ENCODE results near the gene STPG1.

DNA sequence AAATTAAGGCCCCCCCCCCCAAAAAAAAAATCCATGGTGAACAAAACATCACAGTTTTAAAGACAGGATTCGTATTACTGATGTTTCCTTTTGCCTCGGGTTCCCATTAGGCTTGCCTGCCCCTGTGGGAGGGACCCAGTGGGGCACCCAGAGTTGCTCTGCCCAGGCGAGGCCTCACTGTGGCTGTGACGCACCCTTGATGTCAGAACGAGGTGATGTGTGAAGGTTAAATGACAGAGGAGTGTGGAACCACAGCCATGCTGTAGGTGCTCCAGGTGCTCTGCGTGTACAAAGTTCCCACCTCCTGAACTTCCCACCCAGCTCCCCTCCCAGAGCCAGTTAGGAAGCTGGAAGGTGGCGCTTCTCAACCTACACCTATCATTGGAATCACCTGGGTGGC, 56.5 kb downstream of the STPG1 start:
- TF ChIP-seq KDM1A (IDR thresholded peaks at IDR 0.05; ENCODE audit: low read depth), result no peak
- TF ChIP-seq POLR2A (IDR thresholded peaks at IDR 0.05; ENCODE audit: low read length), result no peak
- TF ChIP-seq, protein P1, sequence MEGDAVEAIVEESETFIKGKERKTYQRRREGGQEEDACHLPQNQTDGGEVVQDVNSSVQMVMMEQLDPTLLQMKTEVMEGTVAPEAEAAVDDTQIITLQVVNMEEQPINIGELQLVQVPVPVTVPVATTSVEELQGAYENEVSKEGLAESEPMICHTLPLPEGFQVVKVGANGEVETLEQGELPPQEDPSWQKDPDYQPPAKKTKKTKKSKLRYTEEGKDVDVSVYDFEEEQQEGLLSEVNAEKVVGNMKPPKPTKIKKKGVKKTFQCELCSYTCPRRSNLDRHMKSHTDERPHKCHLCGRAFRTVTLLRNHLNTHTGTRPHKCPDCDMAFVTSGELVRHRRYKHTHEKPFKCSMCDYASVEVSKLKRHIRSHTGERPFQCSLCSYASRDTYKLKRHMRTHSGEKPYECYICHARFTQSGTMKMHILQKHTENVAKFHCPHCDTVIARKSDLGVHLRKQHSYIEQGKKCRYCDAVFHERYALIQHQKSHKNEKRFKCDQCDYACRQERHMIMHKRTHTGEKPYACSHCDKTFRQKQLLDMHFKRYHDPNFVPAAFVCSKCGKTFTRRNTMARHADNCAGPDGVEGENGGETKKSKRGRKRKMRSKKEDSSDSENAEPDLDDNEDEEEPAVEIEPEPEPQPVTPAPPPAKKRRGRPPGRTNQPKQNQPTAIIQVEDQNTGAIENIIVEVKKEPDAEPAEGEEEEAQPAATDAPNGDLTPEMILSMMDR (IDR thresholded peaks at IDR 0.05), result no peak
- no peak for TF ChIP-seq EP300 (IDR thresholded peaks at IDR 0.05)
- no peak for TF ChIP-seq RAD21 (conservative IDR thresholded peaks at IDR 0.05 in 1 of 2, IDR thresholded peaks at IDR 0.05 in 1 of 2)
- TF ChIP-seq MYC (IDR thresholded peaks at IDR 0.05; ENCODE audit: borderline replicate concordance, low read length), result no peak
- no peak for TF ChIP-seq RFX5 (IDR thresholded peaks at IDR 0.05)
- no peak for TF ChIP-seq NPAS2 (CRISPR knock-in tag; IDR thresholded peaks at IDR 0.05; ENCODE audit: borderline replicate concordance)
- no peak for TF ChIP-seq CEBPB (IDR thresholded peaks at IDR 0.05)
- TF ChIP-seq, protein P2, sequence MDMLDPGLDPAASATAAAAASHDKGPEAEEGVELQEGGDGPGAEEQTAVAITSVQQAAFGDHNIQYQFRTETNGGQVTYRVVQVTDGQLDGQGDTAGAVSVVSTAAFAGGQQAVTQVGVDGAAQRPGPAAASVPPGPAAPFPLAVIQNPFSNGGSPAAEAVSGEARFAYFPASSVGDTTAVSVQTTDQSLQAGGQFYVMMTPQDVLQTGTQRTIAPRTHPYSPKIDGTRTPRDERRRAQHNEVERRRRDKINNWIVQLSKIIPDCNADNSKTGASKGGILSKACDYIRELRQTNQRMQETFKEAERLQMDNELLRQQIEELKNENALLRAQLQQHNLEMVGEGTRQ (IDR thresholded peaks at IDR 0.05), result no peak
- no peak for TF ChIP-seq HOXA7 (CRISPR knock-in tag; IDR thresholded peaks at IDR 0.05)
- TF ChIP-seq JUN (IDR thresholded peaks at IDR 0.05), result no peak

Data from A549 (cell line).